Body of pancreas (tissue), 4 donors: ENCODE measurements around the gene TNXB. TPM values are rescaled to one million over a fixed set of nuclear protein-coding genes. Genes with fewer than 3 reads are reported as not detected.

Experiments used
- ATAC-seq: fragments of 150-250 bp; one replicate; pipeline ENCODE4 v1.9.1; 2016
- DNase-seq, 4 donors: peaks; one replicate each; pipeline ENCODE4 v3.0.0-alpha.2; 2019
- H3K27ac ChIP-seq, 4 donors: fragments of 200-600 bp; sonication (generic); 1 replicate in 3 of 4; 2 replicates in 1 of 4; pipeline versions ENCODE4 v1.5.1 to v1.6.1; 2016 to 2019; ENCODE audit warnings: mild to moderate bottlenecking in 1 of 4, mixed read lengths in 1 of 4, moderate library complexity in 1 of 4
- H3K27me3 ChIP-seq, 2 donors: fragments of 200-600 bp; sonication (generic); one replicate each; pipeline ENCODE4 v1.6.0; 2016; ENCODE audit warnings: mild to moderate bottlenecking in 1 of 2
- H3K36me3 ChIP-seq, 2 donors: fragments of 200-600 bp; sonication (generic); replicated peaks in 1 of 2; 2 replicates each; pipeline ENCODE4 v1.5.1; 2016; ENCODE audit warnings: low read depth in 2 of 2; ENCODE audit not compliant: insufficient read depth in 1 of 2
- H3K4me1 ChIP-seq: fragments of 200-600 bp; sonication (generic); one replicate; pipeline ENCODE4 v1.6.0; 2016
- H3K4me3 ChIP-seq, 2 donors: fragments of 200-600 bp; sonication (generic); 1 replicate in 1 of 2; 2 replicates in 1 of 2; pipeline ENCODE4 v1.5.1; 2016 to 2019
- H3K9me3 ChIP-seq, 3 donors: fragments of 200-600 bp; sonication (generic); 1 replicate in 2 of 3; 2 replicates in 1 of 3; pipeline ENCODE4 v1.5.1; 2016
- POLR2A ChIP-seq, 3 donors: fragments of 450-650 bp; IDR thresholded peaks; one replicate each; pipeline ENCODE4 v1.6.1; 2016; ENCODE audit warnings: antibody characterized with exemption in 3 of 3, mild to moderate bottlenecking in 2 of 3
- WGBS, 2 donors: methylation state at CpG; one replicate each; pipeline ENCODE4 v1.1.5; 2017; 5-methylcytosine and 5-hydroxymethylcytosine counted together
- intact Hi-C: fragments of 100-400 bp; cut with DNase I; formaldehyde crosslinking; loops from one replicate; pipeline ENCODE4 v1.15.1; 2023
- total RNA-seq, 2 donors: library from RNA; depleted of rRNA; stranded (reverse); fragments of >200 nt; gene quantifications; one replicate each; pipeline ENCODE4 v1.1.0, GENCODE V29; 2016
- TF ChIP-seq, protein P1 (sequence below), 7 experiments: fragments of 450-650 bp in 4 of 7; fragments of 200-600 bp in 3 of 7; sonication (generic) in 3 of 7; IDR thresholded peaks; one replicate each; pipeline ENCODE4 v1.5.1; 2016 to 2019; ENCODE audit warnings: antibody characterized with exemption in 7 of 7

Gene TNXB
- total RNA-seq, 2 donors from 2014 or later, result 24.9 to 36.6 TPM

DNA sequence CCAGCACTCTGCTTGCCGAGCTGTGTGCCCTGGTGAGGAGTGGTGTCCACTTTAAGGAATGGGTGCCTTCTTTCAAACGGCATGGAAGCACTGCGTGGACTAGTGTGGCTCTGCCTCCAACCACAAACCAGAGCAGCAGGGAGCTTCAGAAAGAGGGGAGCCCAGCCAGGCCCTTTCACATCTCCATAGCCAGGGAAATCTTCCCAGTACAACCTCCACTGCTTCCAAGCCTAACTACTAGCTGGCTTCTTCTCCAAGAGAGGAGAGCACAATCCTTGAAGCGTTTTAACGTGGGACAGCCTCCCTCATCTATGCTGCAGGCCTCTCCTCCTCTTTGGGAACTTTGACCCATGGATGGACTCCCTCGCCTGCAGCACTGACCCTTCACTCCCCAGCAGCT is 26.7 kb downstream of the TNXB start:
- Histone ChIP-seq H3K9me3 (no peaks in the 10 kb centered on the region), H3K4me3 (no peak overlapping the region), H3K27ac (no peak overlapping the region), H3K36me3 (no peaks in the 10 kb centered on the region), H3K27me3 (no peaks in the 10 kb centered on the region), H3K4me1 (peaks cover 12% of the 10 kb centered on the region)
- ATAC-seq (no peak), DNase-seq (no peak)
- intact Hi-C loops, result no loop called here
- 44 to 51% methylated on average over 6 of the region's 6 CpGs for WGBS, 2 donors
- no peak for TF ChIP-seq POLR2A (IDR thresholded peaks at IDR 0.05)
- TF ChIP-seq, protein P1, sequence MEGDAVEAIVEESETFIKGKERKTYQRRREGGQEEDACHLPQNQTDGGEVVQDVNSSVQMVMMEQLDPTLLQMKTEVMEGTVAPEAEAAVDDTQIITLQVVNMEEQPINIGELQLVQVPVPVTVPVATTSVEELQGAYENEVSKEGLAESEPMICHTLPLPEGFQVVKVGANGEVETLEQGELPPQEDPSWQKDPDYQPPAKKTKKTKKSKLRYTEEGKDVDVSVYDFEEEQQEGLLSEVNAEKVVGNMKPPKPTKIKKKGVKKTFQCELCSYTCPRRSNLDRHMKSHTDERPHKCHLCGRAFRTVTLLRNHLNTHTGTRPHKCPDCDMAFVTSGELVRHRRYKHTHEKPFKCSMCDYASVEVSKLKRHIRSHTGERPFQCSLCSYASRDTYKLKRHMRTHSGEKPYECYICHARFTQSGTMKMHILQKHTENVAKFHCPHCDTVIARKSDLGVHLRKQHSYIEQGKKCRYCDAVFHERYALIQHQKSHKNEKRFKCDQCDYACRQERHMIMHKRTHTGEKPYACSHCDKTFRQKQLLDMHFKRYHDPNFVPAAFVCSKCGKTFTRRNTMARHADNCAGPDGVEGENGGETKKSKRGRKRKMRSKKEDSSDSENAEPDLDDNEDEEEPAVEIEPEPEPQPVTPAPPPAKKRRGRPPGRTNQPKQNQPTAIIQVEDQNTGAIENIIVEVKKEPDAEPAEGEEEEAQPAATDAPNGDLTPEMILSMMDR (IDR thresholded peaks at IDR 0.05), result no peak

DNA sequence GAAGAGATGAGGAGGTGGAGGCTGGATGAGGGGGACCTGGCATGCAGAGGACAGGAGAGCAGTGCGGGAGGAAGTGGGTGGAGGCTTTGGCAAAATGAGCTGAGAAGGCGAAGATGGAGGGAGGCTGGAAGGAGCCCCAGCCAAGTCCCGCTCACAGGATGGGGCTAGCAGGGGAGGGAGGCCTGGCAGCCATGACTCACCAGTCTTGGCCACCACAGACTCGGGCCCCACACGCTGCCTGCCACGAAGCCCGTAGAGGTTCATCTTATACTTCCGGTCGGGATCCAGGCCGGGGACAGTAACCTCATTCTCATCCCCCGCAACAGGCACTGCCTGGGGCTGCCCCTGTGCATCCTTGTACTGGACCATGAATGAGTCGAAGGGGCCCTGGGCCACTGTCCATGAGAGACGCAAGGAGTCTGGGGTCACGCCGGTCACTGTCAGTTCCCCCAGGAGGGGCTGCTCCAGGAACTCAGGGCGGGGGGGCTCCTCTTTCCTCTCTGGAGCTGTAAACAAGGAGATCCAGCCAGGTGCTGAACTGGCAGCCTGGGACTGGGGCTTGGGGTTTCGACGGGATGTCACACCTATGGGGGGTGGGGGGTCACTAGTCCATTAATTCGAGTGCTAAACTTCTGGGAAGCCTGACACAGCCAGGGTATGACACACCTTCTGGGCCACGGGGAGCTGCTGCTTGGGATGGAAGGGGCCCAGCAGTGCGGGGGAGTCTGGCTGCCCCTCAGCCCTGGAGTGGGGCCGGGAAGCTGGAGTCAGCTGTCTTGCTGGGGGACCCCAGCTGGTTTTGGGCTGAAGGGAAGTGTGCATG is 27.8 kb downstream of the TNXB start:
- Histone ChIP-seq H3K27me3 (no peaks in the 10 kb centered on the region), H3K36me3 (no peaks in the 10 kb centered on the region), H3K27ac (no peak overlapping the region), H3K4me1 (peaks cover 3% of the 10 kb centered on the region), H3K9me3 (no peaks in the 10 kb centered on the region), H3K4me3 (no peak overlapping the region)
- WGBS, 2 donors, result 59 to 63% methylated on average over 14 to 22 of the region's 22 CpGs
- ATAC-seq (peak; percentile 45), DNase-seq (peak in 3 of 4 donors; percentile 30 to 48 (median 33))
- intact Hi-C loops, result no loop called here
- TF ChIP-seq, protein P1 (IDR thresholded peaks at IDR 0.05), result no peak
- TF ChIP-seq POLR2A (IDR thresholded peaks at IDR 0.05), result no peak

DNA sequence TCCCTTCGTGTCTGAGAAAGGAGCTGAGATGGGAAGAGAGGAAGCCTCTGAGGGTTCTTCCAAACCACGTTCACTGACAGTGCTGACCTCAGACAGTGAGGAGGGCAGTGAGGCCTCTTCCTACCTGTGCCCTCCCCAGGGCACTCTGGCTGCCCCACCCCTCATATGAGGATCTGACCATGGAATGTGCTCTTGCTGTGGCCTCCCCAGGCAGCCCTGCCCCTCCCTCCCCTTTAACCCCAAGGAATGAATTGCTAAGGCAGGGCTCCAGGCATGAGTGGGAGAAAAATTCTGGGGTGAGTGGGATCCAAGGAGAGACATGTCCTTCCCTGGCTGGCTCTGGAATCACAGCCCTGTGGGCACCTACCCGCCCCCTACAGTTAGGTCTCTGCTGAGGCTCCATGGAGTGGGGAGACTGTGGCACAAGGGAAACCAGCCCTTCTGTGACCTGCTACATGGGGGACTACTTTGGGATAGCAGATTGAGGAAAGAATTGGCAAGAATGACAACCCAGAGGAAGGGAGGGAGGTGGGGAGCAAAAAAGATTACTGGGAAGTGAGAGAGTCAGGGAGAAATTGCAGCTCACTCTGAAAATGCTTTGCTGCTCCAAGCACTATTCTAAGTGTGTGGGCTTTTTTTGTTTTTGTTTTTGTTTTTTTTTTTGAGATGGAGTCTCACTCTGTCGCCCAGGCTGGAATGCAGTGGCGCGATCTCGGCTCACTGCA is 29.4 kb downstream of the TNXB start:
- Histone ChIP-seq H3K4me3 (no peak overlapping the region), H3K27me3 (no peaks in the 10 kb centered on the region), H3K27ac (no peak overlapping the region), H3K36me3 (no peaks in the 10 kb centered on the region), H3K4me1 (no peaks in the 10 kb centered on the region), H3K9me3 (no peaks in the 10 kb centered on the region)
- ATAC-seq (no peak), DNase-seq (no peak)
- 66 to 82% methylated on average over 7 of the region's 7 CpGs for WGBS, 2 donors
- no peak for TF ChIP-seq POLR2A (IDR thresholded peaks at IDR 0.05)
- TF ChIP-seq, protein P1 (IDR thresholded peaks at IDR 0.05), result no peak
- intact Hi-C loops, result no loop called here

DNA sequence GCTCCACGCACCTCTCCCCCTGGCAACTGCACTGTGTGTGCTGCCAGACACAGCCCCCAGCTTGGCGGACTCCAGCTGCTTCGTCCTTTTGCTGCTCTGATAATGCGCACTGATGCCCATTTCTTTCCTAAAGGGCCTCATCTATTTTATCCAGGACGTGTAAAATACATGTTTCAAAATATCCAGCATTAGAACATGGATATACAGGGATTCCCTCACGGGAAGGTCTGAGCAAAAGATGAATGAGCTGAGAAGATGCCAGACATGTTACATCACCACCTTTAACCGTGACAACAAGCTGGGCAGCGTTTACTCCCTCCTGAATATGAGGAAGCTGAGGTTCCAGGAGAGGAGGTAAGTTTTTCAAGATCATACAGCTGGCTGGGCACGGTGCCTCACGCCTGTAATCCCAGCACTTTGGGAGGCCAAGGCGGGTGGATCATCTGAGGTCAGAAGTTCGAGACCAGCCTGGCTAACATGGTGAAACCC is 32.8 kb downstream of the TNXB start:
- Histone ChIP-seq H3K4me3 (no peak overlapping the region), H3K9me3 (no peaks in the 10 kb centered on the region), H3K27ac (no peak overlapping the region), H3K27me3 (no peaks in the 10 kb centered on the region), H3K36me3 (no peaks in the 10 kb centered on the region), H3K4me1 (no peaks in the 10 kb centered on the region)
- TF ChIP-seq, protein P1 (IDR thresholded peaks at IDR 0.05), result no peak
- no peak for TF ChIP-seq POLR2A (IDR thresholded peaks at IDR 0.05)
- DNase-seq (no peak), ATAC-seq (no peak)
- WGBS, 2 donors, result 62 to 70% methylated on average over 9 to 12 of the region's 12 CpGs
- intact Hi-C loops, result no loop called here
